ENCODE measurements around the gene B4GALT5. TPM values are rescaled to one million over a fixed set of nuclear protein-coding genes. Genes with fewer than 3 reads are reported as not detected.

The B4GALT5 gene
- total RNA-seq, 1 experiment from 2014 or later = 92.5 TPM

DNA sequence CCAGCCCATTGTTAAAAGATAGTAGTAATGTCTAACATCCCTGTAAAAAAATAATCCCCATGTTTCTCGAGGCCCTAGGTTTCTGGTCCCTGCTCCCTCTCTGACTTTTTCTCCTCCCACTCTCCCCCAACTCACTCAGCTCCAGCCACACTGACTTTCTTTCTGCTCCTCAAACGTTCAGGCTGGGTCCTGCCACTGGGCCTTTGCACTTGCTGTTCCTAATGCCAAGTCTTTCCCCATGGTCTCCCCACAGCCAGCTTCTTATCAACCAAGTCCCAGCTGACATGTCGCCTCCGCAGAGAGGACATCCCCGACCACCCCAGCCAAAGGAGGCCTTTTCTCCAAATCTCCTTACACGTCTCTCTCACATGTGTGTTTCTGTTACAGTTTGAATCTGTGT lies 123.9 kb downstream of the B4GALT5 start:
- ChIA-PET POLR2A (no interaction called here), CTCF (no interaction called here), RAD21 (ENCODE audit: low non-redundant PET in 1 of 2, low total read pairs in 2 of 2, uncharacterized antibody in 2 of 2, unreplicated experiment in 2 of 2) (no interaction called here)
- TF ChIP-seq ZNF274 (IDR thresholded peaks at IDR 0.05; ENCODE audit: low read depth, low read length) = no peak
- TF ChIP-seq SIN3A (IDR thresholded peaks at IDR 0.05; ENCODE audit: low read depth) = no peak
- TF ChIP-seq YY1 (IDR thresholded peaks at IDR 0.05; ENCODE audit: extremely low read depth, insufficient replicate concordance, low read depth, low read length) = no peak
- TF ChIP-seq ELF1 (IDR thresholded peaks at IDR 0.05; ENCODE audit: borderline replicate concordance, low read depth) = no peak
- TF ChIP-seq SRF (IDR thresholded peaks at IDR 0.05; ENCODE audit: low read depth) = no peak
- no peak for TF ChIP-seq CEBPB (IDR thresholded peaks at IDR 0.05; ENCODE audit: low read depth)
- no peak for TF ChIP-seq RAD21 (IDR thresholded peaks at IDR 0.05; ENCODE audit: low read depth)
- no peak for TF ChIP-seq CBX3 (IDR thresholded peaks at IDR 0.05; ENCODE audit: low read depth)
- TF ChIP-seq EZH2phosphoT487 (IDR thresholded peaks at IDR 0.05; ENCODE audit: borderline replicate concordance) = no peak
- TF ChIP-seq EGR1 (IDR thresholded peaks at IDR 0.05; ENCODE audit: low read depth) = no peak
- TF ChIP-seq, protein P1, sequence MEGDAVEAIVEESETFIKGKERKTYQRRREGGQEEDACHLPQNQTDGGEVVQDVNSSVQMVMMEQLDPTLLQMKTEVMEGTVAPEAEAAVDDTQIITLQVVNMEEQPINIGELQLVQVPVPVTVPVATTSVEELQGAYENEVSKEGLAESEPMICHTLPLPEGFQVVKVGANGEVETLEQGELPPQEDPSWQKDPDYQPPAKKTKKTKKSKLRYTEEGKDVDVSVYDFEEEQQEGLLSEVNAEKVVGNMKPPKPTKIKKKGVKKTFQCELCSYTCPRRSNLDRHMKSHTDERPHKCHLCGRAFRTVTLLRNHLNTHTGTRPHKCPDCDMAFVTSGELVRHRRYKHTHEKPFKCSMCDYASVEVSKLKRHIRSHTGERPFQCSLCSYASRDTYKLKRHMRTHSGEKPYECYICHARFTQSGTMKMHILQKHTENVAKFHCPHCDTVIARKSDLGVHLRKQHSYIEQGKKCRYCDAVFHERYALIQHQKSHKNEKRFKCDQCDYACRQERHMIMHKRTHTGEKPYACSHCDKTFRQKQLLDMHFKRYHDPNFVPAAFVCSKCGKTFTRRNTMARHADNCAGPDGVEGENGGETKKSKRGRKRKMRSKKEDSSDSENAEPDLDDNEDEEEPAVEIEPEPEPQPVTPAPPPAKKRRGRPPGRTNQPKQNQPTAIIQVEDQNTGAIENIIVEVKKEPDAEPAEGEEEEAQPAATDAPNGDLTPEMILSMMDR (IDR thresholded peaks at IDR 0.05 in 2 of 3, conservative IDR thresholded peaks at IDR 0.05 in 1 of 3; ENCODE audit: borderline replicate concordance in 1 of 3, insufficient read depth in 1 of 3, low read depth in 2 of 3, low read length in 2 of 3) = no peak
- TF ChIP-seq SP1 (IDR thresholded peaks at IDR 0.05; ENCODE audit: low read depth) = no peak
- TF ChIP-seq MAX (IDR thresholded peaks at IDR 0.05) = no peak
- no peak for TF ChIP-seq FOSL1 (IDR thresholded peaks at IDR 0.05; ENCODE audit: low read depth)
- H3K4me2 ChIP-seq (ENCODE audit: low read length) = no peak overlapping the region
- ATAC-seq (no peak), DNase-seq (ENCODE audit: low read depth, low spot score) (no peak)
- H2AFZ ChIP-seq (ENCODE audit: low read depth, low read length, poor library complexity, severe bottlenecking) = no peak overlapping the region
- intact Hi-C loops (cut with micrococcal nuclease) = no loop called here
- no peak overlapping the region for H3K9ac ChIP-seq (ENCODE audit: low read length)
- H3K27ac ChIP-seq (ENCODE audit: low read depth, low read length) = no peak overlapping the region
- H3K36me3 ChIP-seq (ENCODE audit: control insufficient read depth in 1 of 2, insufficient read depth in 2 of 2, low read length in 2 of 2) = no peaks in the 10 kb centered on the region
- H3K9me3 ChIP-seq (ENCODE audit: control insufficient read depth in 1 of 2, insufficient read depth in 1 of 2, low read depth in 1 of 2, low read length in 2 of 2) = no peaks in the 10 kb centered on the region
- H3K4me3 ChIP-seq (replicated peaks in 1 of 2; ENCODE audit: low read depth in 1 of 2, low read length in 2 of 2) = no peak overlapping the region
- H3K4me1 ChIP-seq (ENCODE audit: control insufficient read depth in 1 of 2, insufficient read depth in 2 of 2, low read length in 2 of 2) = peaks cover 8 to 20% of the 10 kb centered on the region in 2 experiments; a peak in 3 of 4 replicates
- no peaks in the 10 kb centered on the region for H3K79me2 ChIP-seq (ENCODE audit: insufficient read depth, low read length)
- no peaks in the 10 kb centered on the region for H4K20me1 ChIP-seq (ENCODE audit: insufficient read depth)
- BruUV-seq (replicated peaks) = no TSS peak
- no peaks in the 10 kb centered on the region for H3K9me2 ChIP-seq (ENCODE audit: insufficient read depth)
- H3K27me3 ChIP-seq (ENCODE audit: insufficient read depth, low read length) = no peaks in the 10 kb centered on the region
